LoVo (cell line): Measurements from ENCODE around the gene PMM1.
"Not testable (repeated sequence)": the region's sequence is repeated elsewhere in the genome, so short reads cannot be mapped to it uniquely, and the experiment has no call there.

Experiments used
- DNase-seq: peaks from one replicate; pipeline ENCODE4 v3.0.0-alpha.2; 2016; ENCODE audit warnings: low spot score

Gene PMM1

GRCh38 chr22:41596776-41597634 lies 7.4 kb upstream of the PMM1 start:
- DNase-seq: peak; percentile 20

GRCh38 chr22:41595703-41596102 lies 6.1 kb upstream of the PMM1 start:
- DNase-seq: no peak

GRCh38 chr22:41593336-41593960 lies 3.8 kb upstream of the PMM1 start:
- not testable (repeated sequence) for DNase-seq

GRCh38 chr22:41587347-41587723 lies 2.3 kb downstream of the PMM1 start:
- DNase-seq: no peak

GRCh38 chr22:41585898-41586297 lies 3.7 kb downstream of the PMM1 start:
- no peak for DNase-seq

- no peak for DNase-seq
Observed at GRCh38 chr22:41584881-41585280, 4.8 kb downstream of the PMM1 start.

GRCh38 chr22:41582694-41583093 lies 6.9 kb downstream of the PMM1 start:
- no peak for DNase-seq

- no peak for DNase-seq
Observed at GRCh38 chr22:41579997-41580355, 9.7 kb downstream of the PMM1 start.

GRCh38 chr22:41579297-41579996 lies 10.2 kb downstream of the PMM1 start:
- no peak for DNase-seq

GRCh38 chr22:41578818-41579217 lies 10.8 kb downstream of the PMM1 start:
- DNase-seq: no peak

- no peak for DNase-seq
Observed at GRCh38 chr22:41578114-41578513, 11.5 kb downstream of the PMM1 start.

- no peak for DNase-seq
Observed at GRCh38 chr22:41576877-41577276, 12.8 kb downstream of the PMM1 start.

GRCh38 chr22:41575533-41575932 lies 14.1 kb downstream of the PMM1 start:
- no peak for DNase-seq

- no peak for DNase-seq
Observed at GRCh38 chr22:41574847-41575381, 14.7 kb downstream of the PMM1 start.

- no peak for DNase-seq
Observed at GRCh38 chr22:41573677-41574076, 16.0 kb downstream of the PMM1 start.

GRCh38 chr22:41572305-41572704 lies 17.3 kb downstream of the PMM1 start:
- not testable (repeated sequence) for DNase-seq

GRCh38 chr22:41571786-41572185 lies 17.9 kb downstream of the PMM1 start:
- DNase-seq: no peak

GRCh38 chr22:41570221-41570620 lies 19.4 kb downstream of the PMM1 start:
- no peak for DNase-seq

- DNase-seq: no peak
Observed at GRCh38 chr22:41568811-41569210, 20.8 kb downstream of the PMM1 start.

- no peak for DNase-seq
Observed at GRCh38 chr22:41567512-41567768, 22.2 kb downstream of the PMM1 start.

GRCh38 chr22:41565403-41566054 lies 24.1 kb downstream of the PMM1 start:
- DNase-seq: peak; percentile 34

- no peak for DNase-seq
Observed at GRCh38 chr22:41564563-41564962, 25.1 kb downstream of the PMM1 start.
